Liver (tissue), 3 donors: Measurements from ENCODE around the gene TACR2.

Experiments
- EGR1 ChIP-seq, 2 donors: IDR thresholded peaks; 2 replicates each; pipeline ENCODE4 v1.6.1; 2016 to 2018; ENCODE audit warnings: antibody characterized with exemption in 2 of 2, low read depth in 2 of 2
- GABPA ChIP-seq, 2 donors: IDR thresholded peaks in 1 of 2; conservative IDR thresholded peaks in 1 of 2; 2 replicates each; pipeline ENCODE4 v1.6.1; 2016; ENCODE audit warnings: antibody characterized with exemption in 2 of 2, mild to moderate bottlenecking in 1 of 2, moderate library complexity in 1 of 2
- RXRA ChIP-seq, 2 donors: IDR thresholded peaks; 2 replicates each; pipeline ENCODE4 v1.6.1; 2017 to 2018; ENCODE audit warnings: antibody characterized with exemption in 2 of 2, mild to moderate bottlenecking in 1 of 2
- SP1 ChIP-seq: IDR thresholded peaks from 2 replicates; pipeline ENCODE4 v1.6.1; 2018; ENCODE audit warnings: antibody characterized with exemption, mild to moderate bottlenecking
- TF ChIP-seq, protein P1 (sequence below): fragments of 150-350 bp; IDR thresholded peaks from 2 replicates; pipeline ENCODE4 v1.5.1; 2017; ENCODE audit warnings: improper control_type of control experiment, low read depth, low read length; ENCODE audit not compliant: missing input control
- donor health status: healthy.
- donor health status: healthy.

DNA sequence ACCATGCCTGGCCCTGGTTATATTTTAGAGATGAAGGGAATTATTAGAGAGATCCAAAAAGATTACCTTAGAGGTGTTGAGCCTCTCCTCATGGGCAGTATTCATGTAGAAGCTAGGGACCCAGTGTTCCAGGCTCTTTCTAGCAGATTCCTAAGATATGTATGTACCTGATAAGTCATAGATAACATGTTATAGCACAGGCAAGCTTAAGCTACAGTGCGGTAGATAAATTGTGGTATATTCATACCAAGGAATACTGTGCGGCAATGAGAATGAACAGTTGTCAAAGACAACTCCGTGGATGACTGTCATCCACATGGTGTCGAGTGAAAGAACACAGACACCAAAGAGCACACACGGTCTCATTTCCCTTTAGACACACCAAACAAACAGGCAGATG, 53.1 kb downstream of the TACR2 start:
- TF ChIP-seq RXRA (IDR thresholded peaks at IDR 0.05) (no peak), GABPA (IDR thresholded peaks at IDR 0.05 in 1 of 2, conservative IDR thresholded peaks at IDR 0.05 in 1 of 2) (no peak), EGR1 (IDR thresholded peaks at IDR 0.05; ENCODE audit: low read depth in 2 of 2) (no peak), SP1 (no peak)
- TF ChIP-seq, protein P1, sequence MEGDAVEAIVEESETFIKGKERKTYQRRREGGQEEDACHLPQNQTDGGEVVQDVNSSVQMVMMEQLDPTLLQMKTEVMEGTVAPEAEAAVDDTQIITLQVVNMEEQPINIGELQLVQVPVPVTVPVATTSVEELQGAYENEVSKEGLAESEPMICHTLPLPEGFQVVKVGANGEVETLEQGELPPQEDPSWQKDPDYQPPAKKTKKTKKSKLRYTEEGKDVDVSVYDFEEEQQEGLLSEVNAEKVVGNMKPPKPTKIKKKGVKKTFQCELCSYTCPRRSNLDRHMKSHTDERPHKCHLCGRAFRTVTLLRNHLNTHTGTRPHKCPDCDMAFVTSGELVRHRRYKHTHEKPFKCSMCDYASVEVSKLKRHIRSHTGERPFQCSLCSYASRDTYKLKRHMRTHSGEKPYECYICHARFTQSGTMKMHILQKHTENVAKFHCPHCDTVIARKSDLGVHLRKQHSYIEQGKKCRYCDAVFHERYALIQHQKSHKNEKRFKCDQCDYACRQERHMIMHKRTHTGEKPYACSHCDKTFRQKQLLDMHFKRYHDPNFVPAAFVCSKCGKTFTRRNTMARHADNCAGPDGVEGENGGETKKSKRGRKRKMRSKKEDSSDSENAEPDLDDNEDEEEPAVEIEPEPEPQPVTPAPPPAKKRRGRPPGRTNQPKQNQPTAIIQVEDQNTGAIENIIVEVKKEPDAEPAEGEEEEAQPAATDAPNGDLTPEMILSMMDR: no peak
